K562 (cell line): ENCODE measurements around the gene DDX41.

Experiments
- CTCF ChIP-seq, 3 experiments: IDR thresholded peaks in 2 of 3; conservative IDR thresholded peaks in 1 of 3; 2 replicates each; pipeline ENCODE4 v1.5.1; 2011 to 2012; ENCODE audit warnings: low read length in 3 of 3, mild to moderate bottlenecking in 3 of 3, control low read depth in 2 of 3, improper control_type of control experiment in 1 of 3, inconsistent platforms in 1 of 3, low read depth in 1 of 3, mixed read lengths in 1 of 3, moderate library complexity in 1 of 3; ENCODE audit not compliant: insufficient read depth in 2 of 3
- ELF2 ChIP-seq: fragments of 250-450 bp; sonication (Bioruptor Pico); IDR thresholded peaks from 2 replicates; pipeline ENCODE4 v1.5.0; 2021; ENCODE audit warnings: mild to moderate bottlenecking
- KLF1 ChIP-seq: fragments of 450-650 bp; IDR thresholded peaks from 2 replicates; pipeline ENCODE4 v1.6.1; 2016; ENCODE audit warnings: missing genetic modification characterization, missing compliant biosample characterization
- MLLT1 ChIP-seq, 2 experiments: fragments of 450-650 bp; IDR thresholded peaks; 2 replicates each; pipeline ENCODE4 v1.6.1; 2016
- POLR3G ChIP-seq: IDR thresholded peaks from 2 replicates; pipeline ENCODE4 v1.6.1; 2011; ENCODE audit not compliant: insufficient read length, insufficient replicate concordance; ENCODE audit errors: extremely low read depth
- SRF ChIP-seq, 2 experiments: fragments of 250-450, 450-650 bp in 1 of 2; sonication (Bioruptor Pico) in 1 of 2; sonication (generic) in 1 of 2; formaldehyde crosslinking; IDR thresholded peaks; 2 replicates each; pipeline versions ENCODE4 v1.5.0 to v1.5.1; 2020 to 2022; ENCODE audit warnings: mild to moderate bottlenecking in 1 of 2, missing genetic modification reagents in 1 of 2
- YBX1 ChIP-seq: fragments of 450-650 bp; IDR thresholded peaks from 2 replicates; pipeline ENCODE4 v1.7.1; 2016; ENCODE audit warnings: mild to moderate bottlenecking
- TF ChIP-seq, protein P1 (sequence below): fragments of 250-450 bp; sonication (Bioruptor Pico); IDR thresholded peaks from 2 replicates; pipeline ENCODE4 v1.9.0; 2021; ENCODE audit warnings: mild to moderate bottlenecking

GRCh38 chr5:177555665-177556064 is 38.9 kb upstream of the DDX41 start:
- TF ChIP-seq KLF1 (tag) = no peak
- TF ChIP-seq ELF2 (CRISPR knock-in tag) = no peak
- TF ChIP-seq CTCF (IDR thresholded peaks at IDR 0.05 in 2 of 3, conservative IDR thresholded peaks at IDR 0.05 in 1 of 3; ENCODE audit: insufficient read depth in 2 of 3, low read depth in 1 of 3, low read length in 3 of 3) = no peak
- no peak for TF ChIP-seq MLLT1 (IDR thresholded peaks at IDR 0.05)
- TF ChIP-seq, protein P1, sequence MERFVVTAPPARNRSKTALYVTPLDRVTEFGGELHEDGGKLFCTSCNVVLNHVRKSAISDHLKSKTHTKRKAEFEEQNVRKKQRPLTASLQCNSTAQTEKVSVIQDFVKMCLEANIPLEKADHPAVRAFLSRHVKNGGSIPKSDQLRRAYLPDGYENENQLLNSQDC (CRISPR knock-in tag) = no peak
- no peak for TF ChIP-seq SRF (CRISPR knock-in tag; IDR thresholded peaks at IDR 0.05)
- no peak for TF ChIP-seq POLR3G
- TF ChIP-seq YBX1 = no peak
